Heart left ventricle (tissue), 13 donors: Measurements from ENCODE around the gene IGF2BP3.
"Not testable (repeated sequence)": the region's sequence is repeated elsewhere in the genome, so short reads cannot be mapped to it uniquely, and the experiment has no call there.

Source experiments
- POLR2A ChIP-seq, 2 donors: fragments of 450-650 bp; IDR thresholded peaks; one replicate each; pipeline ENCODE4 v1.6.1; 2017; ENCODE audit warnings: antibody characterized with exemption in 2 of 2, mild to moderate bottlenecking in 2 of 2, moderate library complexity in 2 of 2
- TF ChIP-seq, protein P1 (sequence below), 12 donors: fragments of 200-600 bp; sonication (generic) in 4 of 12; IDR thresholded peaks; one replicate each; pipeline versions ENCODE4 v1.5.0 to v1.8.0; 2018 to 2022; ENCODE audit warnings: antibody characterized with exemption in 12 of 12, mild to moderate bottlenecking in 5 of 12
- donor health status: ischemic (EF 13 %, LVEDD 7.1; RV severe dilation, severe dysfunction).
- donor health status: DM: no; HTN: yes; CAD: no.
- donor health status: DM: no; HTN: no; CAD: no.
- donor health status: ischemic (EF 25% LVEDD 6.9; RV normal size, moderate dysfunction).
- donor health status: ischemic (EF 25% LVEDD 5.7; RV mildly dilated, moderate dysfunction).
- donor health status: ischemic (EF 35%, LVEDD 5.7; RV mildly dilated, moderate dysfunction).
- donor health status: nonischemic (EF 11% LVEDD 7.7; RV severe dilation, severe dysfunction).
- donor health status: DM: yes; HTN: yes; CAD: no.
- donor health status: PGD.
- donor health status: ischemic (EF 29% LVEDD 5.4; RV normal size, mild dysfunction).
- donor health status: nonischemic (EF 23%, LVEDD 6.1; RV moderate dilation, normal function).

DNA sequence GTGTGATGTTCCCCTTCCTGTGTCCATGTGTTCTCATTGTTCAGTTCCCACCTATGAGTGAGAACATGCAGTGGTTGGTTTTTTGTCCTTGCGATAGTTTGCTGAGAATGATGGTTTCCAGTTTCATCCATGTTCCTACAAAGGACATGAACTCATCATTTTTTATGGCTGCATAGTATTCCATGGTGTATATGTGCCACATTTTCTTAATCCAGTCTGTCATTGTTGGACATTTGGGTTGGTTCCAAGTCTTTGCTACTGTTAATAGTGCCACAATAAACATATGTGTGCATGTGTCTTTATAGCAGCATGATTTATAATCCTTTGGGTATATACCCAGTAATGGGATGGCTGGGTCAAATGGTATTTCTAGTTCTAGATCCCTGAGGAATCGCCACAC, 72.2 kb downstream of the IGF2BP3 start:
- TF ChIP-seq, protein P1, sequence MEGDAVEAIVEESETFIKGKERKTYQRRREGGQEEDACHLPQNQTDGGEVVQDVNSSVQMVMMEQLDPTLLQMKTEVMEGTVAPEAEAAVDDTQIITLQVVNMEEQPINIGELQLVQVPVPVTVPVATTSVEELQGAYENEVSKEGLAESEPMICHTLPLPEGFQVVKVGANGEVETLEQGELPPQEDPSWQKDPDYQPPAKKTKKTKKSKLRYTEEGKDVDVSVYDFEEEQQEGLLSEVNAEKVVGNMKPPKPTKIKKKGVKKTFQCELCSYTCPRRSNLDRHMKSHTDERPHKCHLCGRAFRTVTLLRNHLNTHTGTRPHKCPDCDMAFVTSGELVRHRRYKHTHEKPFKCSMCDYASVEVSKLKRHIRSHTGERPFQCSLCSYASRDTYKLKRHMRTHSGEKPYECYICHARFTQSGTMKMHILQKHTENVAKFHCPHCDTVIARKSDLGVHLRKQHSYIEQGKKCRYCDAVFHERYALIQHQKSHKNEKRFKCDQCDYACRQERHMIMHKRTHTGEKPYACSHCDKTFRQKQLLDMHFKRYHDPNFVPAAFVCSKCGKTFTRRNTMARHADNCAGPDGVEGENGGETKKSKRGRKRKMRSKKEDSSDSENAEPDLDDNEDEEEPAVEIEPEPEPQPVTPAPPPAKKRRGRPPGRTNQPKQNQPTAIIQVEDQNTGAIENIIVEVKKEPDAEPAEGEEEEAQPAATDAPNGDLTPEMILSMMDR (IDR thresholded peaks at IDR 0.05): not testable (repeated sequence)
- not testable (repeated sequence) for TF ChIP-seq POLR2A (IDR thresholded peaks at IDR 0.05)
